AG09319 (cell line): ENCODE data around the gene AXDND1.

Source experiments
- DNase-seq: peaks from one replicate; pipeline ENCODE4 v3.0.0-alpha.2; 2010; ENCODE audit warnings: low read depth; ENCODE audit errors: extremely low read depth
- CTCF ChIP-seq: IDR thresholded peaks from 2 replicates; pipeline ENCODE4 v1.5.1; 2011; ENCODE audit warnings: low read depth, mild to moderate bottlenecking, inconsistent platforms, low read length, moderate library complexity

The AXDND1 gene

GRCh38 chr1:179529482-179530195 lies 163.9 kb downstream of the AXDND1 start:
- DNase-seq = no peak
- TF ChIP-seq CTCF = no peak

GRCh38 chr1:179530352-179530751 lies 164.6 kb downstream of the AXDND1 start:
- TF ChIP-seq CTCF = no peak

GRCh38 chr1:179541774-179542173 lies 176.0 kb downstream of the AXDND1 start:
- TF ChIP-seq CTCF = no peak

More at GRCh38 chr1:179530352-179530751, 164.6 kb downstream of the AXDND1 start:
- no peak for DNase-seq

GRCh38 chr1:179545321-179545720 lies 179.6 kb downstream of the AXDND1 start:
- no peak for DNase-seq
- no peak for TF ChIP-seq CTCF

More at GRCh38 chr1:179541774-179542173, 176.0 kb downstream of the AXDND1 start:
- no peak for DNase-seq

GRCh38 chr1:179547021-179547535 lies 181.3 kb downstream of the AXDND1 start:
- TF ChIP-seq CTCF = no peak
- DNase-seq = no peak

- no peak for TF ChIP-seq CTCF
- DNase-seq = no peak
Measured at GRCh38 chr1:179548666-179549367, 183.0 kb downstream of the AXDND1 start.

- no peak for TF ChIP-seq CTCF
- DNase-seq = no peak
Measured at GRCh38 chr1:179549368-179549700, 183.6 kb downstream of the AXDND1 start.
